Neuron (in vitro differentiated cells): ENCODE measurements around the gene CHKA.

Experiments used
- H2AFZ ChIP-seq: one replicate; pipeline ENCODE4 v1.6.1; 2013; ENCODE audit warnings: low read depth, mild to moderate bottlenecking, inconsistent platforms, low read length, moderate library complexity
- H3K27me3 ChIP-seq: one replicate; pipeline ENCODE4 v1.6.1; 2013; ENCODE audit warnings: low read length; ENCODE audit not compliant: insufficient read depth
- H3K36me3 ChIP-seq: one replicate; pipeline ENCODE4 v1.6.1; 2013; ENCODE audit warnings: low read length; ENCODE audit not compliant: insufficient read depth
- H3K4me1 ChIP-seq: one replicate; pipeline ENCODE4 v1.6.1; 2013; ENCODE audit warnings: low read length; ENCODE audit not compliant: insufficient read depth
- H3K4me3 ChIP-seq: 2 replicates; pipeline ENCODE4 v1.5.1; 2013; ENCODE audit warnings: mild to moderate bottlenecking, low read length, moderate library complexity
- H3K9me3 ChIP-seq: one replicate; pipeline ENCODE4 v1.6.1; 2013; ENCODE audit warnings: low read length

CHKA gene

DNA sequence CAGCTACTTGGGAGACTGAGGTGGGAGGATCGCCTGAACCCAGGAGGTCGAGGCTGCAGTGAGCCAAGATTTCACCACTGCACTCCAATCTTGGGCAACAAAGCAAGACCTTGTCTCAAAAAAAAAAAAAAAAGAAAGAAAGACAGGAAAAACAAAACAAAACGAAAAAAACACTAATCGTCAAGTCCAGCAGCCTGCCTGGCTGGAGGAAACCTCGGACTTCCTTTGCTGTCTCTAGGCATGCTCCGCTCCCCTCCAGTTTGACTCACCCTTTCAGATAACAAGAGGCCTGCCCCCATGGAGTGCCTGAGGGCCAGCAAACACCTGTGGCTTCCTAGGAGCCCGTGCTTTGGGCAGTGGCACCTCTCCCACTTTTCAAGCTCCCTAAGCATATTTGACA, 28.8 kb upstream of the CHKA start:
- Histone ChIP-seq H2AFZ (no peak overlapping the region), H3K9me3 (no peaks in the 10 kb centered on the region), H3K4me3 (no peak overlapping the region), H3K36me3 (no peaks in the 10 kb centered on the region), H3K27me3 (no peaks in the 10 kb centered on the region), H3K4me1 (no peaks in the 10 kb centered on the region)

GRCh38 chr11:68149417-68149816, 28.2 kb upstream of the CHKA start:
- Histone ChIP-seq H3K36me3 (no peaks in the 10 kb centered on the region), H3K4me1 (no peaks in the 10 kb centered on the region), H3K4me3 (no peak overlapping the region), H3K9me3 (no peaks in the 10 kb centered on the region), H2AFZ (no peak overlapping the region), H3K27me3 (no peaks in the 10 kb centered on the region)

DNA sequence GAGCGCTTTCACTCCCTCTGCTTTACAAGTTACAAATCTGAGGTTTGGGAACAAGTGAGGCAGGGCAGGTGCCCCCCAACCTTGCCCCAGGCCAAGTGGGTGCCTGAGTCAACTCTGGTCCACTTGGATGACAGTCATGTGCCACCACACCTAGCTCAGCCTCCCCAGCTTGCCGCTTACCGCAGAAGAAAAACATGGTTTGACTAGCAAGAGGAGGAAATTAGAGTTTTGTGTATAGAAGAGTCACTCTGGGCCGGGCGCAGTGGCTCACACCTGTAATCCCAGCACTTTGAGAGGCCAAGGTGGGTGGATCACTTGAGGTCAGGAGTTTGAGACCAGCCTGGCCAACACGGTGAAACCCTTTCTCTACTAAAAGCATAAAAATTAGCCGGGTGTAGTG, 27.7 kb upstream of the CHKA start:
- Histone ChIP-seq H3K4me3 (no peak overlapping the region), H3K36me3 (no peaks in the 10 kb centered on the region), H3K27me3 (no peaks in the 10 kb centered on the region), H2AFZ (no peak overlapping the region), H3K9me3 (no peaks in the 10 kb centered on the region), H3K4me1 (no peaks in the 10 kb centered on the region)

GRCh38 chr11:68148071-68148805, 27.1 kb upstream of the CHKA start:
- H3K9me3 ChIP-seq = no peaks in the 10 kb centered on the region
- no peak overlapping the region for H2AFZ ChIP-seq
- H3K4me1 ChIP-seq = no peaks in the 10 kb centered on the region
- H3K27me3 ChIP-seq = no peaks in the 10 kb centered on the region
- H3K36me3 ChIP-seq = no peaks in the 10 kb centered on the region
- no peak overlapping the region for H3K4me3 ChIP-seq

- no peaks in the 10 kb centered on the region for H3K4me1 ChIP-seq
- no peak overlapping the region for H3K4me3 ChIP-seq
- no peaks in the 10 kb centered on the region for H3K36me3 ChIP-seq
- no peaks in the 10 kb centered on the region for H3K9me3 ChIP-seq
- H3K27me3 ChIP-seq = no peaks in the 10 kb centered on the region
- H2AFZ ChIP-seq = no peak overlapping the region
Observed at GRCh38 chr11:68146704-68147474, 25.7 kb upstream of the CHKA start.

DNA sequence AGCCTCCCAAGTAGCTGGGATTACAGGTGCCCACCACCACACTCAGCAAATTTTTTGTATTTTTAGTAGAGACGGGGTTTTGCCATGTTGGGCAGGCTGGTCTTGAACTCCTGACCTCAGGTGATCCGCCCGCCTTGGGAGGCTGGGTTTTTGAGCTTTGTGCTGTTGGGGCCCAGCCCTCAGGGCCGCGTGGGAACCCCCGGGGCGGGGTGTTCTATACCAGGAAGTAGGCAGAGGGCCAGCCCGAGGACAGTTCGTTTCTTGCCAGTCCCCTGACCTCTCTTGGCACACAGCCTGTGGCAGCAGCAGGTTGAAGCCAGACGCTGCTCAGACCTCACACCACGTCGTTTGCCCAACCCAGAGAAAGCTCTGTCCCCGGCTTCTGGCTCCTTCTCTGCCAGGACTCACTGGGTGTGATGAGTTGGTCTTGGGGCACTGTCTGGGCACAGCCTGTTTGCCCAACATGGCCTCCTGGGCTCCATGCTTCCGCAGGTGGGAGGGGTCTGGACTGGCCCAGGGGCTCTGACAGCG, 24.9 kb upstream of the CHKA start:
- no peaks in the 10 kb centered on the region for H3K36me3 ChIP-seq
- no peak overlapping the region for H3K4me3 ChIP-seq
- H3K9me3 ChIP-seq = no peaks in the 10 kb centered on the region
- H3K4me1 ChIP-seq = no peaks in the 10 kb centered on the region
- no peak overlapping the region for H2AFZ ChIP-seq
- H3K27me3 ChIP-seq = no peaks in the 10 kb centered on the region

GRCh38 chr11:68145120-68145866, 24.1 kb upstream of the CHKA start:
- Histone ChIP-seq H3K36me3 (no peaks in the 10 kb centered on the region), H3K4me3 (no peak overlapping the region), H3K9me3 (no peaks in the 10 kb centered on the region), H3K27me3 (no peaks in the 10 kb centered on the region), H3K4me1 (no peaks in the 10 kb centered on the region), H2AFZ (no peak overlapping the region)

DNA sequence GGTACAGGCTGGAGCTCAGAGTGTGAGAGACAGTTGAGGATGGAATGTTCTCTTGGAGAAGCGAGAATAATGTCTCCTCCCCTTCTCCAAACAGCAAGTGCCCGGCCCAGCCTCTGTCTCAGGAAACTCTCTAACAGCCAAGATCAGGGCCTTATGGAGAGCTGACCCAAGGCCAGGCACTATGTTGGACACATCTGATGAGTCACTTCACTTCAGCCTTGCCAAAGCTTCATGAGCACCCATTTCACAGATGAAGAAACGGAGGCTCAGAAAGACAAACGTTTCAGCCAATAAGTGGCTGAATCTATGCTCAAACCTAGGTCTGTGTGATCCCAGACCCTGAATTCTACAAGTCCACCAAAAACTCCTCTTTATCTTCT, 22.1 kb upstream of the CHKA start:
- H3K4me1 ChIP-seq = no peaks in the 10 kb centered on the region
- no peak overlapping the region for H2AFZ ChIP-seq
- H3K27me3 ChIP-seq = no peaks in the 10 kb centered on the region
- no peak overlapping the region for H3K4me3 ChIP-seq
- H3K9me3 ChIP-seq = no peaks in the 10 kb centered on the region
- H3K36me3 ChIP-seq = no peaks in the 10 kb centered on the region

DNA sequence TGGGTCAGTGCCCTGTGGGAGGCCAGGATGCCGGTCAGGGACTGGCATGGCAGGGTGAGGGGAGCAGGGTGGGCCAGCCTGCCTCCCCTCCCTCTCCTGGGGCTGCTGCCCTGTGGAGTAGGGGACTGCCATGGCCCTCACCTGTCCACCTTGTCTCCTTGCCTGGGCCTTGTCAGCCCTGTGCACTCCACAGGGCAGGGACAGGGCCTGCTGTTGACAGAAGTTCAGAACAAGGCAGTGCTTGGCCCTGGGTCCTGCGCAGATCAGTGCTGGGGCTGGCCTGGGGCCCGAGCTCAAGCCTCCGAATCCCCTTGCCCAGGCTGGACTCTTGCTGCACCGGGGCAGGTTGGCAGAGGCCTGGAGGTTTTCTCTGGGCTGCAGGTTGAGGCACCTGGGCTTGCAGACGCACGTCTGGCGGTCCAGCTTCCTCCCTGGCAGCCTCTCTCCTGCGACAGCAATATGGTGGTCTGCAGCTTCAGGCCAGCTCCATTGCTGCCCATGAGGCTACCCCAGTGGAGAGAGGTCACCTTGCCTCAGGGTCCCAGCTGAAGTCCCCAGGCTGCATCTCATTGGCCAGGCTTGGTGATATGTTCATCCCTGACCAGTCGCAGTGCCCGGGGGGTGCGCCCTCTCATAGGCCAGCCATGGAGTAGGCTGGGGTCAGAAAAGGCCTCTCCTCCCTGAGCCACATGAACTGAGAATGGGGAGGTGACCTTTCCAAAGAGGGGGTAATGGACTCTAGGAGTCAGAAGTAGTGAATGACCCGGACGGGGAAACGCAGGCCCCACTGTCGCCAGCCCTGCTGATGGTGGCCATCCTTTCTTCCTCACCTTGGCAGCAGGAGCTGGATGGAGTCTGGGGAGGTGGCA, 21.5 kb upstream of the CHKA start:
- H3K36me3 ChIP-seq = no peaks in the 10 kb centered on the region
- no peak overlapping the region for H3K4me3 ChIP-seq
- no peak overlapping the region for H2AFZ ChIP-seq
- peaks cover 6% of the 10 kb centered on the region for H3K4me1 ChIP-seq
- H3K27me3 ChIP-seq = no peaks in the 10 kb centered on the region
- H3K9me3 ChIP-seq = no peaks in the 10 kb centered on the region

DNA sequence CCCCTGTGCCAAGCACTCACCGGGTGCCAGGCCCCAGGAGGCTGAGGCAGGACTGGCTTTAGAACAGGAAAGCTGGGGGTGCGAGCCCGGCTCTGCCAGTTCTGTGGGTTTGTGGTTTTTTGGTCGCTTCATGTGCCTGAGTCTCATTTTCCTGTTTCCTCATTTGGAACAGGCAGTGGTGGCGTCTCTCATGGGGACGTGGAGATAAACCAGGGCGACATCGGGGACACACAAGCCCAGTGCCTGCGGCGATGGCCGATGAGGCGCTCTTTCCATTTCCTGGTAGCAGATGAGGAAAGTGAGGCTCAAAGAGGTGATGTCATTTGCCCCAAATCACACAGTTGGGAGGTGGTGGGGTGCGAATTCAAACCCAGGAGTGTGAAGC, 20.8 kb upstream of the CHKA start:
- Histone ChIP-seq H2AFZ (no peak overlapping the region), H3K4me1 (peaks cover 6% of the 10 kb centered on the region), H3K27me3 (no peaks in the 10 kb centered on the region), H3K9me3 (no peaks in the 10 kb centered on the region), H3K4me3 (no peak overlapping the region), H3K36me3 (no peaks in the 10 kb centered on the region)

GRCh38 chr11:68141246-68142027, 20.2 kb upstream of the CHKA start:
- H3K27me3 ChIP-seq = no peaks in the 10 kb centered on the region
- H3K4me1 ChIP-seq = peaks cover 6% of the 10 kb centered on the region
- H3K36me3 ChIP-seq = no peaks in the 10 kb centered on the region
- H3K9me3 ChIP-seq = no peaks in the 10 kb centered on the region
- no peak overlapping the region for H3K4me3 ChIP-seq
- H2AFZ ChIP-seq = no peak overlapping the region
